ENCODE measurements around the gene C1orf159. TPM values are rescaled to one million over a fixed set of nuclear protein-coding genes. Genes with fewer than 3 reads are reported as not detected.
"Not testable (repeated sequence)": the region's sequence is repeated elsewhere in the genome, so short reads cannot be mapped to it uniquely, and the experiment has no call there.

C1orf159 gene
- total RNA-seq, 2 donors from 2014 or later: 18.0 to 18.6 TPM

GRCh38 chr1:1157033-1157365 lies 41.1 kb upstream of the C1orf159 start:
- ATAC-seq (replicated peaks in 1 of 2) (peak in 1 of 2 donors; percentile 20), DNase-seq (no peak)
- H3K4me3 Mint-ChIP-seq: peak overlapping the region; percentile 29 to 61
- no peaks in the 10 kb centered on the region for H3K27me3 Mint-ChIP-seq (ENCODE audit: low read depth)
- no peaks in the 10 kb centered on the region for H3K4me1 Mint-ChIP-seq (ENCODE audit: low read depth)
- peaks cover 16 to 20% of the 10 kb centered on the region in 2 donors for H3K36me3 Mint-ChIP-seq (ENCODE audit: insufficient read depth in 2 of 2)
- H3K27ac Mint-ChIP-seq: no peak overlapping the region
- H3K9me3 Mint-ChIP-seq: peaks cover 17 to 18% of the 10 kb centered on the region in 2 donors

DNA sequence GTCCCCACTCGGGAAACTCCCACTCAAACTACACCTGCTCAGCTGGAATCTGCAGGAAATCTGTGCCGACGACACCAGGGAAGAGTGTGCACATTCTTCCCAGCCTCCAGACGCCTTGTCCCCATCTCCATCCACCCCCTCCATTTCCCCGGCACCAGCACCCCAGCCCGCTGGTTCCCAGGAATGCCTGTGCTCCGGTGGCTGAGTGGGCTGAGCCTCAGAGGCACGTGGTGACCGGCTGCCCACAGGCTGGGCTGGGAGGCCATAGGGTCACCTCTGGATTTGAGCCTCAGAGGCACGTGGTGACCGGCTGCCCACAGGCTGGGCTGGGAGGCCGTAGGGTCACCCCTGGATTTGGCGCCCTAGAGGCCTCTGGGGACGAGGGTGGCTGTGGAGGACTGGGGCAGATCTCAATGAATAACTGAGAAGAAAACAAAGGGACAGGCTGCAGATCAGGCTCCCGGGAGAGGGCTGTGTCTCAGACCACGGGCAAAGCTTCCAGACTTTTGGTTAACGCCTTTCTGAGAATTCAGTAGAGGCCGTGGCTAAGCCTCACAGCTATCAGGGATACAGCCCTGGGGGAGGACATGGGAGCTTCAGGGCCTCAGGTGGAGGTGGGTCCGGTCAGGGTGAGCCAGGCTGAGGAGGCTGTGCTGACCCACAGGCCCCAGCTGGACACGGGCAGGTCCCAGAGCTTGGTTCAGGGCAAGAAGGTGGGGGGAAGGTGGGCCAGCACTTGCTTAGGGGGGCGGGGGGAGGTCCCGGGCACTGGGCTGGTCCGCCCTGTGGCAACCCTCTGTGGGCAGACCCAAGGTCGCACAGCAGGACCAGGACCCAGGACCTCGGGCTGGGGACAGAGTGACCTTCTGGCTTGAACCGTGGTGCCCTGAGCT lies 40.5 kb upstream of the C1orf159 start:
- Mint-ChIP-seq H3K27me3 (ENCODE audit: low read depth) (no peaks in the 10 kb centered on the region), H3K36me3 (ENCODE audit: insufficient read depth in 2 of 2) (peaks cover 16 to 20% of the 10 kb centered on the region in 2 donors), H3K4me1 (ENCODE audit: low read depth) (no peaks in the 10 kb centered on the region), H3K27ac (no peak overlapping the region), H3K9me3 (peaks cover 17 to 18% of the 10 kb centered on the region in 2 donors), H3K4me3 (peak overlapping the region; percentile 53 to 61)
- no peak for DNase-seq
- no peak for ATAC-seq (replicated peaks in 1 of 2)

- Mint-ChIP-seq H3K27me3 (ENCODE audit: low read depth) (no peaks in the 10 kb centered on the region), H3K4me3 (no peak overlapping the region), H3K27ac (no peak overlapping the region), H3K36me3 (ENCODE audit: insufficient read depth in 2 of 2) (peaks cover 16 to 20% of the 10 kb centered on the region in 2 donors), H3K4me1 (ENCODE audit: low read depth) (no peaks in the 10 kb centered on the region), H3K9me3 (peaks cover 17 to 18% of the 10 kb centered on the region in 2 donors)
- ATAC-seq (replicated peaks in 1 of 2) (no peak), DNase-seq (no peak)
These were observed 39.4 kb upstream of the C1orf159 start for GRCh38 chr1:1155258-1155657.

DNA sequence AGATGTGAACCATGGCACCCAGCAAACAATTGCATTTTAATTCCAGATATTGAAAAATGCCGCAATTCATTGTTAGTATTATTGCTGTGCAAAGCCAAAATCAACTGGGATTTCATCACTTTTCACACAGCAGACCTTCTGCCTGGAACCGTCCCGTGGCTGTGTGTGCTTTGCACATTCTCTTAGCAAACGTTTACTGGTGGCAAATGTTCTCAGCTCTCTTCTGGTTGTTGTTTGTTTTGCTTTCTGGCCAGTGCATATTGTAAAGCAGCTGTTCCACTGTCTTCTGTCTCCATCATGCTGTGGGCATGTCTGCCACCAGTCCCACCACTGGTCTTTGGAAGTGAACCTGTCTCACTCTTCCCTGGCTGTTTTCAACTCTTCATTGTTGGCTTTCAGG lies 38.0 kb upstream of the C1orf159 start:
- Mint-ChIP-seq H3K9me3 (peaks cover 17 to 18% of the 10 kb centered on the region in 2 donors), H3K27ac (no peak overlapping the region), H3K36me3 (ENCODE audit: insufficient read depth in 2 of 2) (peaks cover 16 to 20% of the 10 kb centered on the region in 2 donors), H3K4me1 (ENCODE audit: low read depth) (no peaks in the 10 kb centered on the region), H3K27me3 (ENCODE audit: low read depth) (no peaks in the 10 kb centered on the region), H3K4me3 (no peak overlapping the region)
- ATAC-seq (replicated peaks in 1 of 2): no peak
- DNase-seq: no peak

- ATAC-seq (replicated peaks in 1 of 2); H3K4me1 Mint-ChIP-seq (ENCODE audit: low read depth); H3K27me3 Mint-ChIP-seq (ENCODE audit: low read depth); H3K27ac Mint-ChIP-seq; DNase-seq; H3K4me3 Mint-ChIP-seq: not testable (repeated sequence)
- H3K36me3 Mint-ChIP-seq (ENCODE audit: insufficient read depth in 2 of 2): peaks cover 16 to 20% of the 10 kb centered on the region in 2 donors
- H3K9me3 Mint-ChIP-seq: peaks cover 17 to 18% of the 10 kb centered on the region in 2 donors
These were observed 37.3 kb upstream of the C1orf159 start for GRCh38 chr1:1153215-1153614.

DNA sequence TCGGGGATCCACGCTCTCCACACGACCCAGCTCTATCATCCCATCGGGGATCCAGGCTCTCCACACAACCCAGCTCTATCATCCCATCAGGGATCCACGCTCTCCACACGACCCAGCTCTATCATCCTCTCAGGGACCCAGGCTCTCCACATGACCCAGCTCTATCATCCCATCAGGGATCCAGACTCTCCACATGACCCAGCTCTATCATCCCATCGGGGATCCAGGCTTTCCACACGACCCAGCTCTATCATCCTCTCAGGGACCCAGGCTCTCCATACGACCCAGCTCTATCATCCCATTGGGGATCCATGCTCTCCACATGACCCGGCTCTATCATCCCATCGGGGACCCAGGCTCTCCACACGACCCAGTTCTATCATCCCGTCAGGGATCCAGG lies 36.5 kb upstream of the C1orf159 start:
- peaks cover 17 to 18% of the 10 kb centered on the region in 2 donors for H3K9me3 Mint-ChIP-seq
- not testable (repeated sequence) for H3K4me1 Mint-ChIP-seq (ENCODE audit: low read depth); H3K27me3 Mint-ChIP-seq (ENCODE audit: low read depth); H3K27ac Mint-ChIP-seq; ATAC-seq (replicated peaks in 1 of 2); H3K4me3 Mint-ChIP-seq; DNase-seq
- H3K36me3 Mint-ChIP-seq (ENCODE audit: insufficient read depth in 2 of 2): peaks cover 16 to 20% of the 10 kb centered on the region in 2 donors

DNA sequence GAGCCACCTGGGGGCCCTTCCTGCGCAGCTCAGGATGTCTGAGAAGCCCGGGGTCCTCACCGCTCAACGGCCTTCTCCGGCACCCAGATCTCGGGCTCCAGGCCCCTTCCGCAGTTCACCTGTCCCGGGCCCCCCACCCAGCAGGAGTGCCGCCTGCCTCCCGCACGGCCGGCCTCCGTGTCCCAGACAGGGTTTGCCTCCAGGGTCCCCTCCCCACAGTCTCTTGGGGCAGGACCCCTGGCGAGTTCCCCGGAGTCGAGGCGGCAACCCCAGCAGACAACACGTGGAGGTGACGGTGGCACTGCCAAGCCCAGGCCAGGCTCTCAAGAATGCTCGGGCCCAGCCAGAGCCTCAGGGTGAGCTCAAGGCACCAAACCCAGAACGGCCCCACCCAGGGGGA lies 35.4 kb upstream of the C1orf159 start:
- Mint-ChIP-seq H3K27me3 (ENCODE audit: low read depth) (no peaks in the 10 kb centered on the region), H3K4me3 (no peak overlapping the region), H3K27ac (no peak overlapping the region), H3K36me3 (ENCODE audit: insufficient read depth in 2 of 2) (peaks cover 16 to 20% of the 10 kb centered on the region in 2 donors), H3K4me1 (ENCODE audit: low read depth) (no peaks in the 10 kb centered on the region), H3K9me3 (peaks cover 17 to 18% of the 10 kb centered on the region in 2 donors)
- DNase-seq (no peak), ATAC-seq (replicated peaks in 1 of 2) (no peak)

GRCh38 chr1:1150100-1150499 lies 34.2 kb upstream of the C1orf159 start:
- no peaks in the 10 kb centered on the region for H3K27me3 Mint-ChIP-seq (ENCODE audit: low read depth)
- H3K27ac Mint-ChIP-seq: no peak overlapping the region
- DNase-seq (no peak), ATAC-seq (replicated peaks in 1 of 2) (peak; percentile 22 to 23)
- H3K4me3 Mint-ChIP-seq: no peak overlapping the region
- H3K4me1 Mint-ChIP-seq (ENCODE audit: low read depth): no peaks in the 10 kb centered on the region
- peaks cover 16 to 20% of the 10 kb centered on the region in 2 donors for H3K36me3 Mint-ChIP-seq (ENCODE audit: insufficient read depth in 2 of 2)
- peaks cover 17 to 18% of the 10 kb centered on the region in 2 donors for H3K9me3 Mint-ChIP-seq

DNA sequence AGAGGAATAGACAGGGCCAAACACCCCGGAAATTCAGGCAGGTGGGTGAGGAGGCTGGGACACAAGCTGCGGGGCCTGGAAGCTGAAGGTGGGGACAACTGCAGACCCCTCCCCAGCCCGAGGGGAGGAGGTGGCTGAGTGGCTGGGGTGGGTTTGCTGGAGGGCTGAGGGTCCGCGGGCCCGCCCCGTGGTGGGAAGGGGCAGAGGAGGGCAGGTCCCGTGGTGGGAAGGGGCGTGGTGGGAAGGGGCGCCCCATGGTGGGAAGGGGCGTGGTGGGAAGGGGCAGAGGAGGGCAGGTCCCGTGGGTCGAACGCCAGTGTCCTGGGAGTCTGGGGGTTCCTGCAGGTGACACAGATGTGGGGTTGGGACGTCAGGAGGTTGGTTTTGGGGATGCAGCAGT lies 33.5 kb upstream of the C1orf159 start:
- Mint-ChIP-seq H3K4me1 (ENCODE audit: low read depth) (no peaks in the 10 kb centered on the region), H3K9me3 (peaks cover 17 to 18% of the 10 kb centered on the region in 2 donors), H3K27ac (no peak overlapping the region), H3K27me3 (ENCODE audit: low read depth) (no peaks in the 10 kb centered on the region), H3K4me3 (no peak overlapping the region), H3K36me3 (ENCODE audit: insufficient read depth in 2 of 2) (peaks cover 16 to 20% of the 10 kb centered on the region in 2 donors)
- ATAC-seq (replicated peaks in 1 of 2): no peak
- no peak for DNase-seq

GRCh38 chr1:1148569-1148968 lies 32.7 kb upstream of the C1orf159 start:
- no peak for DNase-seq
- H3K27ac Mint-ChIP-seq: no peak overlapping the region
- H3K27me3 Mint-ChIP-seq (ENCODE audit: low read depth): no peaks in the 10 kb centered on the region
- H3K36me3 Mint-ChIP-seq (ENCODE audit: insufficient read depth in 2 of 2): peaks cover 14 to 15% of the 10 kb centered on the region in 2 donors
- H3K4me3 Mint-ChIP-seq: no peak overlapping the region
- H3K4me1 Mint-ChIP-seq (ENCODE audit: low read depth): peaks cover 7% of the 10 kb centered on the region
- ATAC-seq (replicated peaks in 1 of 2): no peak
- H3K9me3 Mint-ChIP-seq: peaks cover 14% of the 10 kb centered on the region in 2 donors

DNA sequence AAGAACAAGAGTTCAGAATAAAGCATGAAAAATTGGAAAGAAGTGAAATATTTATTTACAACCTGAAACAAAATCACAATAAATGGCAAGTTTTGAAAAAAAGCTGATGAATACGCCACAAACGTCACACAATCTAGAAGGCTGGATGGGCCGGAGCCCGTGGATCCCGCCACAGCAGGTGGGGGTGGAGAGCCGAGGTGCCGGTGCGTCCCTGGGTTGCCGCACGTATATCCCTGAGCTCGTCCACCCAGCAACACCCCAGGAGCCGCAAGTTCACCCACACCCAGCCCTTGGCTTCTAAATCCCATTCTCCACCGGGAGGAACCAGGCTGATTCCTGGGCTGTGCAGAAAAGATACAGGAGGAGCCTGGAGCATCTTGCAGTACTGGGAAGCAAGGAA lies 32.2 kb upstream of the C1orf159 start:
- Mint-ChIP-seq H3K9me3 (peaks cover 10% of the 10 kb centered on the region in 2 donors), H3K4me3 (no peak overlapping the region), H3K4me1 (ENCODE audit: low read depth) (peaks cover 12% of the 10 kb centered on the region), H3K27ac (no peak overlapping the region), H3K36me3 (ENCODE audit: insufficient read depth in 2 of 2) (peaks cover 10% of the 10 kb centered on the region in 2 donors), H3K27me3 (ENCODE audit: low read depth) (no peaks in the 10 kb centered on the region)
- ATAC-seq (replicated peaks in 1 of 2) (no peak), DNase-seq (no peak)

DNA sequence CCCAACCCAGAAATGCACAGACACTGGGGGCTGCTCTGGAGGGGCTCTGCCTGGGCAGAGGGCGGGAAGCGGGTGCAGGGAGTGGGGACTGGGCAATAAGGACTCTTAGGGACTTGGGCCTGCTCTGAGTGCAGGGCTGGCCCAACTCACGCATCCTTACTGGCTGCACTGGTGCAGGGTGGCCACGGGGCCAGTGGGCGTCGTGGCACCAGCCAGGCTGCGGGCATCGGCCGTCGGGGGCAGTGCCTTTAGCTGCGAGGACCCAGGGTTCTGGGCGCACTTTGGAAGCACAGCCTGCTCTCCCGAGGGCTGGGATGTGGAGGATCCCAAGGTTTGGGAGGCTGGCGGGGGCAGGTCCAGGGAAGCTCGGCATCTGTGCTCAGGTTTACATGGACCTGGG lies 30.7 kb upstream of the C1orf159 start:
- H3K27me3 Mint-ChIP-seq (ENCODE audit: low read depth): no peaks in the 10 kb centered on the region
- H3K4me1 Mint-ChIP-seq (ENCODE audit: low read depth): peaks cover 22% of the 10 kb centered on the region
- no peaks in the 10 kb centered on the region for H3K36me3 Mint-ChIP-seq (ENCODE audit: insufficient read depth in 2 of 2)
- no peak overlapping the region for H3K4me3 Mint-ChIP-seq
- H3K27ac Mint-ChIP-seq: no peak overlapping the region
- no peaks in the 10 kb centered on the region for H3K9me3 Mint-ChIP-seq
- no peak for ATAC-seq (replicated peaks in 1 of 2)
- DNase-seq: no peak

DNA sequence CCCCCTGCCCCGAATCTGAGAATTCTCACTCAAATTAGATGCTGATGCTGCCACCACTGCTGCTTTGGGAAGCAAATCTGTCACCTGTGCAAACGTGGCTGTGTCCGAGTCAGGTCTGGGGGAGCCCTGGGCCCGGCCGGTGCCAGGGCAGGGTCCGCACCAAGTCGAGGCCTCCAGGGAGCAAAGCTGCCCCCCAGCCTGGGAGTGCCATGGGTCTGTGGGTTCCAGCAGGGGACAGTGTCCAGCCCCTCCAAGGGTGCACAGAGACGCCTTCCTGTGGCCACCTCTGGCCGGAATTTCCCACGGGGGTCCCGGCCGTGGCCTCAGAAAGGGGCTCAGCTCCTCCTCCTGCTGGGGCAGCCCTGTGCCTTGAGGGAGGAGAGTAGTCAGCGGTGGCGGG lies 30.1 kb upstream of the C1orf159 start:
- Mint-ChIP-seq H3K4me1 (ENCODE audit: low read depth) (peaks cover 22% of the 10 kb centered on the region), H3K27me3 (ENCODE audit: low read depth) (no peaks in the 10 kb centered on the region), H3K9me3 (no peaks in the 10 kb centered on the region), H3K27ac (no peak overlapping the region), H3K4me3 (peak overlapping the region in 1 of 2 donors; percentile 36), H3K36me3 (ENCODE audit: insufficient read depth in 2 of 2) (no peaks in the 10 kb centered on the region)
- ATAC-seq (replicated peaks in 1 of 2) (no peak), DNase-seq (no peak)

- Mint-ChIP-seq H3K27ac (no peak overlapping the region), H3K27me3 (ENCODE audit: low read depth) (no peaks in the 10 kb centered on the region), H3K36me3 (ENCODE audit: insufficient read depth in 2 of 2) (no peaks in the 10 kb centered on the region), H3K9me3 (no peaks in the 10 kb centered on the region), H3K4me1 (ENCODE audit: low read depth) (peaks cover 22% of the 10 kb centered on the region), H3K4me3 (peak overlapping the region; percentile 8 to 63)
- no peak for DNase-seq
- ATAC-seq (replicated peaks in 1 of 2): no peak
These were observed 29.6 kb upstream of the C1orf159 start for GRCh38 chr1:1145547-1145914.

Measured in activated T-cell treated with anti-CD3 and anti-CD28 coated beads, Interleukin-2, amount 50 U/mL, for 72 hours (primary cell).